GM12891 (cell line): ENCODE data around the gene MED17.

Source experiments
- POLR2A ChIP-seq: IDR thresholded peaks from 2 replicates; pipeline ENCODE4 v1.6.1; 2011; ENCODE audit warnings: low read depth, low read length, control low read depth
- POLR2AphosphoS5 ChIP-seq: IDR thresholded peaks from 2 replicates; pipeline ENCODE4 v1.6.1; 2011; ENCODE audit warnings: low read depth, low read length, control low read depth
- SPI1 ChIP-seq: IDR thresholded peaks from 2 replicates; pipeline ENCODE4 v1.6.1; 2011; ENCODE audit warnings: low read depth, low read length, control low read depth

DNA sequence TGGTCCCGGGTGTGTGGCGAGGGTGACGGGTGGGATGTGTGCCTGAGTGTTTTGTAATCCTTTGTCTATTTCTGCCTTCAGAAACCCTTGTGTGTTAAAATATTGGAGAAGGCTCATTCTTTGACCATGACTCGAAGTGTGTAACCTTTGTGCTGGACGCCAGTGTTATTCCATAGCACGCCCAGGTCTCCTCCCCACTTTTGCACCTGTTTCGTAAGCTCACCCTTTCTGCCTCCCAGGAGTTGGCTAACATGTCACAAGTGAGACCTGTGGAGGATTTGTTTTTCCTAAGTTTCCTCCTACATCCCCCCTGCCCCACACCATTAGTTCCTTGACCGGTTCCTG lies 42.2 kb upstream of the MED17 start:
- TF ChIP-seq POLR2AphosphoS5 = no peak
- TF ChIP-seq POLR2A = no peak
- no peak for TF ChIP-seq SPI1
